GM10248 (cell line): Measurements from ENCODE around the gene ZC2HC1C.

Experiments
- CTCF ChIA-PET: fragments of 300-600 bp; sonication (Branson Sonifier 250); formaldehyde crosslinking; extraction: SDS; loops from one replicate; lab custom pipeline; 2021; ENCODE audit warnings: antibody characterized with exemption; lab: Yijun Ruan, JAX
- POLR2A ChIA-PET: fragments of 350-650 bp; sonication (Branson Sonifier 250); formaldehyde crosslinking; extraction: SDS; loops from one replicate; lab custom pipeline; 2020; ENCODE audit warnings: antibody characterized with exemption; lab: Yijun Ruan, JAX
- DNase-seq: peaks from one replicate; pipeline ENCODE4 v3.0.0; 2012; ENCODE audit errors: extremely low spot score
- TF ChIP-seq, protein P1 (sequence below): IDR thresholded peaks from 2 replicates; pipeline ENCODE4 v1.5.1; 2012; ENCODE audit warnings: mild to moderate bottlenecking, low read depth; ENCODE audit errors: extremely low read depth, missing control alignments, control extremely low read depth

ZC2HC1C gene

DNA sequence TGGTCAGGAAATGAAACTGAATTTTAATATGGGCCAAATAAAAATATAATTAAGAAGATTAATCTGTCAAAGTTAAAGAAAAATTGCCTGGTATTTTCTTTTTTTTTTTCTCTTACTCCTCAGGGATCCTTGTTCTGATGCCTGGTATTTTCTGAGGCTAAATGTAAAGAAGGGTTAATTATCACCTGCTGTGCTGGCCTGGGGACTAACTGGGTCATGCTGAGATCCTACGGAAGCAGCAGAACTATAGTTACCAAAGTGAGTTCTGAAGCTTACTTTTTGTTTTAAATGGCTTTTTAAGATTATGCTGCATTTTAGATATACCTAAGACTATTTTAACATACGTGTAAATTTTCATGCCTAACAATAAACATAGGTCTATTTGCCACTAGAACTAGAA, 23.3 kb downstream of the ZC2HC1C start:
- ChIA-PET POLR2A (no interaction called here), CTCF (interaction anchor here (0.8 kb wide), 1 partner anchor 232 kb away, joined by 3 read pairs; no protein-coding TSS in a partner anchor)
- TF ChIP-seq, protein P1, sequence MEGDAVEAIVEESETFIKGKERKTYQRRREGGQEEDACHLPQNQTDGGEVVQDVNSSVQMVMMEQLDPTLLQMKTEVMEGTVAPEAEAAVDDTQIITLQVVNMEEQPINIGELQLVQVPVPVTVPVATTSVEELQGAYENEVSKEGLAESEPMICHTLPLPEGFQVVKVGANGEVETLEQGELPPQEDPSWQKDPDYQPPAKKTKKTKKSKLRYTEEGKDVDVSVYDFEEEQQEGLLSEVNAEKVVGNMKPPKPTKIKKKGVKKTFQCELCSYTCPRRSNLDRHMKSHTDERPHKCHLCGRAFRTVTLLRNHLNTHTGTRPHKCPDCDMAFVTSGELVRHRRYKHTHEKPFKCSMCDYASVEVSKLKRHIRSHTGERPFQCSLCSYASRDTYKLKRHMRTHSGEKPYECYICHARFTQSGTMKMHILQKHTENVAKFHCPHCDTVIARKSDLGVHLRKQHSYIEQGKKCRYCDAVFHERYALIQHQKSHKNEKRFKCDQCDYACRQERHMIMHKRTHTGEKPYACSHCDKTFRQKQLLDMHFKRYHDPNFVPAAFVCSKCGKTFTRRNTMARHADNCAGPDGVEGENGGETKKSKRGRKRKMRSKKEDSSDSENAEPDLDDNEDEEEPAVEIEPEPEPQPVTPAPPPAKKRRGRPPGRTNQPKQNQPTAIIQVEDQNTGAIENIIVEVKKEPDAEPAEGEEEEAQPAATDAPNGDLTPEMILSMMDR = no peak
- no peak for DNase-seq

DNA sequence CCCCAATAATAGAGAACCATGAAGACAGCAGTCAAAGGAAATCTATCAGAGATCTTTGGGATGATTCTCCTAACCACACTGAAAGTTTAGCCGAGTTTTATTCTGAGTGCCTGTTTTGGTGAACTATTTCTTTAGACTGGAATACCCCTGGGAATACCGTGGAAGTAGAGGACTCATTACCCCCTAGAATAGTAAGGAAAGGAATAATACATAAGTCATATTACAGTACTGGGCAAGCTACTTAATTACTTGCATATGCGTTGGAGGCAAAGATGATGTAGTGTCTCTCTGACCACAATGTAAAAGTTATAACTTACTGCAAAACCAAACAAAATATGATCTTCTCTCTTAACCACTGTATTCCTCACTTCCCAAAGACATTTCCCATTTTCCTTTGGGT, 25.5 kb downstream of the ZC2HC1C start:
- POLR2A ChIA-PET = no interaction called here
- TF ChIP-seq, protein P1 = no peak
- DNase-seq = no peak
- CTCF ChIA-PET = interaction anchor here (1.1 to 1.4 kb wide), 3 partner anchors 14 to 189 kb away, joined by 3 to 4 read pairs (median 3); no protein-coding TSS in a partner anchor

DNA sequence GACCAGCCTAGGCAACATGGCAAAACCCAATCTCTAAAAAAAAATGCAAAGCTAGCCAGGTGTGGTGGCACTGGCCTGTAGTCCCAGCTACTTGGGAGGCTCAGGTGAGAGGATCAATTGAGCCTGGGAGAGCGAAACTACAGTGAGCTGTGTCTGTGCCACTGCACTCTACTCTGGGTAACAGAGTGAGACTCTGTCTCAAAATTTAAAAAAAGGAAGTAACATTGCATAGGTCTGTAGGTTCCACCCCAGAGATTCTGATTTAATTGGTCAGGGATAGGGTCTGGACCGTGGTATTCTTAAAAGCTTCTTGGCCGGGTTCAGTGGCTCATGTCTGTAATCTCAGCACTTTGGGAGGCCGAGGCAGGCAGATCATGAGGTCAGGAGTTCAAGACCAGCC, 26.2 kb downstream of the ZC2HC1C start:
- DNase-seq = no peak
- CTCF ChIA-PET = interaction anchor here (0.8 to 1.7 kb wide), 5 partner anchors 15 to 235 kb away, joined by 3 to 5 read pairs (median 3); no protein-coding TSS in a partner anchor
- TF ChIP-seq, protein P1 = no peak
- POLR2A ChIA-PET = no interaction called here

DNA sequence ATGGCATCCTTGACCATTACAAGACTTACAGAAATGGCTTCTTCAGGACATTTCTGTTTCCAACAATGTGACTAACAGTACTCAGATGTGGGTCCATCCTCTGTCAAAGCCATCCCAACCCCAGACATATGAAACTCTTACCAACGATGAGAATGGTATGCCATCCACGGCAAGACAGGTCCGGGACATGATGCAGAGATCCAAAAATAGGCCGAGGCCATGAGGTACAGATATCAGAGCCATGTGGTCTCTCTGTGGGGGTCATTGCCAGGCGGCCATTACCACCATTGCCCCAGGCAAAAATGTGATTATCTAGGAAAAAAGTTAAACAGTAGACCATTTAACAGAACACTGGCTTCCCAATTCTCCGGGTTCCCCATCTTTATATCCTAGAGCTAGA, 27.5 kb downstream of the ZC2HC1C start:
- POLR2A ChIA-PET = no interaction called here
- CTCF ChIA-PET = interaction anchor here (1.7 kb wide), 1 partner anchor 151 kb away, joined by 5 read pairs; no protein-coding TSS in a partner anchor
- TF ChIP-seq, protein P1 = no peak
- DNase-seq = no peak

DNA sequence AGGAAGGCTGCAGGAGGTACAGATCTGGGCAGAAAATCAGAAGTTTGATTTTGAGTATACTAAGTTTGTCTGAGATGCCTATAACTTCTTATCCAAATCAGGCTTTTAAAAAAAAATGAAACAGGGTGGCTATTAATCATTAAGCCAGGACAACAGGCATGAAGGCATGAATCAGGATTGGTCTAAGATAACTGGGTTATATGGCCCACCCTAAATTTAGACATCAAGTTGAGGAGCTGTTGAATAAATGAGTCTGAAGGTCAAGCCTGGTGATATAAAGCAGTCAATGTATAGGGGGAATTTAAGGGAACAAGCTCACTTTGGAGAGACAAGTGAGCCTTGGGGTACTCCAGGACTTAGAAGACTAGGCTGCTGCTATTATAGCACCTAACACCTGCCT, 28.8 kb downstream of the ZC2HC1C start:
- ChIA-PET POLR2A (no interaction called here), CTCF (interaction anchor here (1.0 to 4.5 kb wide), 3 partner anchors 9 to 237 kb away, joined by 3 to 48 read pairs (median 3); no protein-coding TSS in a partner anchor)
- DNase-seq = no peak
- TF ChIP-seq, protein P1 = no peak

DNA sequence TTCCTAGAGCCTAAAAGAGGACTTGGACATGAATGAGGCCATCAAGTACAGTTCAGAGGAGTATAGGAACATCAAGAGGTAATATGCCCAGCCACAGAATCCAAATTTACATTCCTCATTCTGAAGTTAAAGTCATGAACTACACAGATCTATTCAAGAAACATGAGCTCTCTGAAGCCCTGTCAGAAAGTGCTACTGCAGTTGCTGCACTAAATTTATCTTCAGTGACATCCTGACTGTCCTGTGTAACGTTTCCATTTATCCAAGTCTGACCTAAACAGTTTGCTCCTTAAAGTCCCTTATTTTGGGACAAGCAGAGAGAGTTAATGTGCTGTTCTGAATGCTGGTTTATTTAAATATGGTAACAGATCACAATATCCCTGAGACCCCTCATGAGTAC, 29.2 kb downstream of the ZC2HC1C start:
- ChIA-PET POLR2A (no interaction called here), CTCF (interaction anchor here (1.0 to 4.5 kb wide), 3 partner anchors 9 to 238 kb away, joined by 3 to 48 read pairs (median 3); no protein-coding TSS in a partner anchor)
- DNase-seq = no peak
- TF ChIP-seq, protein P1 = no peak
